A673 (cell line): ENCODE data around the gene INVS. TPM values are rescaled to one million over a fixed set of nuclear protein-coding genes. Genes with fewer than 3 reads are reported as not detected.

Experiments used
- BruUV-seq: library from RNA; stranded (reverse); fragments of 400-500 nt; replicated peaks from 2 replicates; lab custom pipeline; 2021; lab: Mats Ljungman, UMichigan
- CTCF ChIA-PET: fragments of 300-600 bp; sonication (Branson Sonifier 250); formaldehyde crosslinking; loops from one replicate; lab custom pipeline; 2022; ENCODE audit warnings: antibody characterized with exemption; lab: Charles Lee
- POLR2A ChIA-PET: fragments of 300-600 bp; sonication (Branson Sonifier 250); formaldehyde crosslinking; loops from one replicate; lab custom pipeline; 2022; ENCODE audit warnings: antibody characterized with exemption; ENCODE audit not compliant: low non-redundant PET; lab: Charles Lee
- DNase-seq: peaks from one replicate; pipeline ENCODE4 v3.0.0-alpha.2; 2015; ENCODE audit warnings: low spot score
- H3K27ac ChIP-seq: fragments of 200-600 bp; sonication (generic); 2 replicates; pipeline ENCODE4 v1.5.1; 2016; ENCODE audit warnings: mixed run types, low read depth, mild to moderate bottlenecking, mixed read lengths, antibody characterized with exemption, low read length; ENCODE audit not compliant: poor library complexity, severe bottlenecking
- H3K27me3 ChIP-seq: fragments of 200-600 bp; sonication (generic); replicated peaks from 2 replicates; pipeline ENCODE4 v1.6.1; 2017; ENCODE audit warnings: mixed run types, low read depth, mild to moderate bottlenecking, mixed read lengths, antibody characterized with exemption, low read length; ENCODE audit not compliant: insufficient read depth, poor library complexity
- H3K36me3 ChIP-seq: fragments of 200-600 bp; sonication (generic); 2 replicates; pipeline ENCODE4 v1.6.1; 2016; ENCODE audit warnings: mixed run types, mild to moderate bottlenecking, mixed read lengths, antibody characterized with exemption, low read length; ENCODE audit not compliant: insufficient read depth, poor library complexity, severe bottlenecking
- H3K4me1 ChIP-seq: fragments of 200-600 bp; sonication (generic); 2 replicates; pipeline ENCODE4 v1.6.1; 2017; ENCODE audit warnings: mixed run types, mild to moderate bottlenecking, mixed read lengths, antibody characterized with exemption, low read length; ENCODE audit not compliant: insufficient read depth, poor library complexity, severe bottlenecking
- H3K4me3 ChIP-seq: fragments of 200-600 bp; sonication (generic); 2 replicates; pipeline ENCODE4 v1.5.1; 2016; ENCODE audit warnings: low read depth, mixed run types, mild to moderate bottlenecking, mixed read lengths, low read length; ENCODE audit not compliant: poor library complexity, severe bottlenecking
- H3K9me3 ChIP-seq: fragments of 200-600 bp; sonication (generic); 2 replicates; pipeline ENCODE4 v1.6.1; 2016; ENCODE audit warnings: mixed run types, low read depth, mild to moderate bottlenecking, mixed read lengths, antibody characterized with exemption, low read length; ENCODE audit not compliant: poor library complexity, severe bottlenecking
- EZH2 ChIP-seq: fragments of 200-600 bp; sonication (generic); IDR thresholded peaks from 2 replicates; pipeline ENCODE4 v1.6.1; 2017; ENCODE audit warnings: borderline replicate concordance, low read depth, mild to moderate bottlenecking, mixed read lengths, antibody characterized with exemption, low read length; ENCODE audit not compliant: poor library complexity, severe bottlenecking
- intact Hi-C: fragments of 100-400 bp; cut with micrococcal nuclease; formaldehyde crosslinking; loops from one replicate; pipeline ENCODE4 v1.10.0; 2022; ENCODE audit not compliant: unreplicated experiment
- total RNA-seq: library from RNA; stranded (reverse); gene quantifications from 2 replicates; pipeline ENCODE4 v1.2.3, GENCODE V29; 2021
- TF ChIP-seq, protein P1 (sequence below): fragments of 300-800, 200-600 bp; sonication (generic); conservative IDR thresholded peaks from 2 replicates; pipeline ENCODE4 v1.5.1; 2017; ENCODE audit warnings: low read depth, mild to moderate bottlenecking, antibody characterized with exemption, low read length, moderate library complexity, mixed read lengths

INVS gene
- total RNA-seq, 1 experiment from 2014 or later: 23.3 TPM

DNA sequence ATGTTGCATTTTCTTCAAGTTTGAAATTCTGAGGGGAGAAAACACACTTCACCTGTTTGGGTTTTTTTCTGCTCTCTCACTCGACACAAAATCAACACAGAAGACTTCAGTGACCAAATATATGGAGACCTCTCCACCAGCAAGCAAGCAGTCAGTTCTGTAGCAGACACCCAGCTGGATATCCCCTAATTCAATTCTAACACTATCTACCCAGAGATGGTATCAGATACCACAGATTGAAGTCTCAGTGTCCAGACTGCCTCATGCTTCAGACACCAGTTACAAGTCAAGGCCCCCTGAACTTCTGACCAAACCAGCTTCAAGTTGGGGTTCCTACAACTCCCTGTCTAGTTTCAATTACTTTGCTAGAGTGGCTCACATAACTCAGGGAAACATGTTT, 97.8 kb downstream of the INVS start:
- BruUV-seq: no TSS peak
- H3K4me3 ChIP-seq: no peak overlapping the region
- DNase-seq: no peak
- POLR2A ChIA-PET: no interaction called here
- H3K27me3 ChIP-seq: no peaks in the 10 kb centered on the region
- intact Hi-C loops: no loop called here
- no peak overlapping the region for H3K27ac ChIP-seq
- no peaks in the 10 kb centered on the region for H3K36me3 ChIP-seq
- no peaks in the 10 kb centered on the region for H3K4me1 ChIP-seq
- no peaks in the 10 kb centered on the region for H3K9me3 ChIP-seq
- TF ChIP-seq EZH2: no peak
- TF ChIP-seq, protein P1, sequence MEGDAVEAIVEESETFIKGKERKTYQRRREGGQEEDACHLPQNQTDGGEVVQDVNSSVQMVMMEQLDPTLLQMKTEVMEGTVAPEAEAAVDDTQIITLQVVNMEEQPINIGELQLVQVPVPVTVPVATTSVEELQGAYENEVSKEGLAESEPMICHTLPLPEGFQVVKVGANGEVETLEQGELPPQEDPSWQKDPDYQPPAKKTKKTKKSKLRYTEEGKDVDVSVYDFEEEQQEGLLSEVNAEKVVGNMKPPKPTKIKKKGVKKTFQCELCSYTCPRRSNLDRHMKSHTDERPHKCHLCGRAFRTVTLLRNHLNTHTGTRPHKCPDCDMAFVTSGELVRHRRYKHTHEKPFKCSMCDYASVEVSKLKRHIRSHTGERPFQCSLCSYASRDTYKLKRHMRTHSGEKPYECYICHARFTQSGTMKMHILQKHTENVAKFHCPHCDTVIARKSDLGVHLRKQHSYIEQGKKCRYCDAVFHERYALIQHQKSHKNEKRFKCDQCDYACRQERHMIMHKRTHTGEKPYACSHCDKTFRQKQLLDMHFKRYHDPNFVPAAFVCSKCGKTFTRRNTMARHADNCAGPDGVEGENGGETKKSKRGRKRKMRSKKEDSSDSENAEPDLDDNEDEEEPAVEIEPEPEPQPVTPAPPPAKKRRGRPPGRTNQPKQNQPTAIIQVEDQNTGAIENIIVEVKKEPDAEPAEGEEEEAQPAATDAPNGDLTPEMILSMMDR: no peak
- CTCF ChIA-PET: no interaction called here

DNA sequence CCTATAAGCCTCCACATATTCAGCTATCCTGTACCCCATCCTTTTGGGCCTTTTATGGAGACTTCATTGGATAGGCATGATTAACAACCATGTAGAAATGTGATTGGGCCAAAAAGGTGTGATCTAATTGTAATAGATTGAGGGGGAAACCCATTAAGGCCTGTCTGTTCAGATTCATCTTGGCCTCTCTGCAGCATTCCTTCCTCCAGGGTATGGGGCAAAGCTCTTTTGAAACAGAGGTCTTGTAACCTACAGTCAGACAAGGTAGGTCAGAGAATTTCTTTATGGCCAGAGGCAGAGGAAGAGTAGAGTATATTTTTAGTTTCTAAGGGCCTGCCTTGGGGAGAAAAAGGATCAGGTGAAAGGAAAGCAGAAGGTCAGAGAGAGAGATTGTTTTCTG, 98.5 kb downstream of the INVS start:
- Histone ChIP-seq H3K4me1 (no peaks in the 10 kb centered on the region), H3K36me3 (no peaks in the 10 kb centered on the region), H3K27ac (no peak overlapping the region), H3K27me3 (no peaks in the 10 kb centered on the region), H3K4me3 (no peak overlapping the region), H3K9me3 (no peaks in the 10 kb centered on the region)
- TF ChIP-seq, protein P1: no peak
- TF ChIP-seq EZH2: no peak
- ChIA-PET POLR2A (no interaction called here), CTCF (no interaction called here)
- intact Hi-C loops: no loop called here
- no TSS peak for BruUV-seq
- DNase-seq: no peak

DNA sequence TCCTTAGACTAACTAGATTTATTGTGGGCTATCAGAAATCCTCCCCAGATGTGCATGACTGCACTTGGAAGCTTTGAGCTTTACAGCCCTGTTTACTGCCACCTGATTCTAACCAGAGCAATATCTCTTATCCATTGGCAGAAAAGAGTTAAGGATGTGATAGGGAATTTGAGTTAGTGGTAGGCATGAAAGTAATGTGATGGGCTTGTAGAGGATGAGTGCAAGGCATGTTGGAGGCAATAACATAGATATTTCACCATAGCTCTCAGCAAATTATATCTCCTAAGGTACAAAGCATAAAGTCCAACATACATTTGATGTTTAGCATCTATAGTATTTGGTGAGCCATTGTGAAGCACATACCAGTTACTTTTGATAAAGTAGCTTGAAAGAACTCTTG, 103.8 kb downstream of the INVS start:
- TF ChIP-seq EZH2: no peak
- TF ChIP-seq, protein P1: no peak
- Histone ChIP-seq H3K4me3 (no peak overlapping the region), H3K27ac (no peak overlapping the region), H3K4me1 (no peaks in the 10 kb centered on the region), H3K27me3 (no peaks in the 10 kb centered on the region), H3K9me3 (no peaks in the 10 kb centered on the region), H3K36me3 (no peaks in the 10 kb centered on the region)
- BruUV-seq: no TSS peak
- intact Hi-C loops: no loop called here
- DNase-seq: no peak
- ChIA-PET CTCF (no interaction called here), POLR2A (no interaction called here)
